ENCODE results near the gene HNRNPA2B1.
A peak's percentile ranks its signal among the peaks of the same experiment; 100 is the strongest.

HNRNPA2B1 gene

DNA sequence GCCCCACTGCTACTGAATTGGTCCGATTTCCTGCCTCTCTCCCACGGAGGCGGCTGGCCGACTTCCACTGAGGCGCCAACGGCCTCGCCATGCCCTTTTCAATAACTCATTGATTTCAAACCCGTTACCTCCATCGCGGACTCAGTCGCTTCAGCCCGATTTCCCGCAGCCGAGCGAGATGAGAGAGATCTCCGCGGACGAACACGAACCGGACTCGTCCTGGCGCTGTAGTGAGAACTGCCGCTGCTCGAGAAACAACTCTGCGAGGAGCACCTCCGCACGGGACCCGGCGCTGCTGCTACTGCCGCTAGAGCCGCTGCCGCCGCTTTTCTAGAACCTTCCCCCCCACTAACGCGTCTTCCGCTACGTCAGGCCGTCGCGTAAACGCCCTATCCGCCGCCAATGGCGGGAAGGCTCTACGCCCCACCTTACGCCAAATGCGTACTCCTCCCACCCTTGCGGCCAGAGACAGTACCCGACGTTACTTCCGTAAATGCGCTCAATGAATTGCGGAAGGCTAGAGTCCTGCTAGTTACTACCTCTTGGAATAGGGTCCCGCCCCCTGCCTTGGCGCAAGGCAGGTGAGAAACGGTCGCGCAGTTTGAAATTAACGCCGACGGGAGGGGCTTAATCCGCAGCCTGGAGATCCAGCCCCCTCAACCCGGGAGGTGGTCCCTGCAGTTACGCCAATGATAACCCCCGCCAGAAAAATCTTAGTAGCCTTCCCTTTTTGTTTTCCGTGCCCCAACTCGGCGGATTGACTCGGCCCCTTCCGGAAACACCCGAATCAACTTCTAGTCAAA, at the start of gene HNRNPA2B1:
TSS of gene HNRNPA2B1 (minus strand) at position 303 of the 803 bp plus-strand sequence. CDS start at position 134, 169 bp downstream.
- DNase-seq, result peak; percentile 93 to 99 (median 97)
- intact Hi-C loops (cut with DNase I), result loop anchor here (5.0 kb wide), 1 partner anchor 92 kb away; the partner anchor contains the start of gene SNX10

DNA sequence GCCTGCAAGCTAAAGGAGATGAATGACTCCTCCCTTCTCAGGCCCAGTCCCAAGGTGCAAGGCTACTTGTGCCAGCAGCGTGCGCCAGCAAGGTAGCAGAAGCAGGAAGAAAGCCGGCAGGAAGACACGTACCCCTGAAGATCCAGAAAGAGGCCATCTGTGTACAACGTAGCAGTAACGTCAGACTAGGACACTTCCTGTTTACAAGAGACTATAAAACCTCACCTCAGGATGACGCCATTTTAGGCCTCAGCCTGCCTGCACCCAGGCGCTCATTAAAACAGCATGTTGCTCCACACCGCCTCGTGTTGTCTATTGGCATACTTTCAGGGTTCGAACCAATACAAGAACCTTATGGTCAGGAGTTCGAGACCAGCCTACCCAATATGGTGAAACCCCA, 49.7 kb upstream of the HNRNPA2B1 start:
- DNase-seq, result no peak
- intact Hi-C loops (cut with DNase I), result no loop called here

DNA sequence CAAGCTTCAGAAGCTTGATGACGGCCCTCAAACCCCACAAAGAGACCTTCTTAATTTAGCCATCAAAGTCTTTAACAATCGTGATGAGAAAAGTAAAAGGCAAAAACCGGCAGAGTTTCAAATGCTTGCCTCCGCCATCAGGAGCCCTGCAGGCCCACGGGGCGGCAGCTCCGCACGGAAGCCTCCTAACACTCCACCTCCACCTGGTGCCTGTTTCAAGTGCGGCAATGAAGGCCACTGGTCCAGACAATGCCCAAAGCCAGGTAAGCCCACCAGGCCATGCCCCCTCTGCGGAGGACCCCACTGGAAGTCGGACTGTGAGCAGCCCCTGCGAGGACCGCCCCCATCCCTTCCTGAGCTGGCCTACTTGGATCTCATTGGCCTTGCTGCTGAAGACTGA, 44.6 kb upstream of the HNRNPA2B1 start:
- intact Hi-C loops (cut with DNase I), result no loop called here
- no peak for DNase-seq

DNA sequence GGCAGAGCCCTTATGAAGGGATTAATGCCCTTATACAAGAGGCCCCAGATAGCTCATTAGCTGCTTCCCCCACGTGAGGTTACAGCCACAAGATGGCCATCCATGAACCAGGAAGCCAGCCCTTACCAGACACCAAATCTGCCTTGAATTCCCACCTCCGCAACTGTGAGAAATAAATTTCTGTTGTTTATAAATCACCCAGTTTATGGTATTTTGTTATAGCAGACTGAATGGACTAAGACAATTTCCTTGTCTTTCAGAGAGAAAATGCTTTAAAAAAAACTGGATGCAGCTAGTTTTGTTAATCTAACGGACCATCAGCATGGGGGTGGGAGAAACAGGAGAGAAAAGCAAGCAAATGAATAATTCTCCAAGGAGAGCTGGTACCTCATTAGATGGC, 37.5 kb upstream of the HNRNPA2B1 start:
- DNase-seq, result peak in 1 of 42 donors; percentile 17
- intact Hi-C loops (cut with DNase I), result no loop called here

DNA sequence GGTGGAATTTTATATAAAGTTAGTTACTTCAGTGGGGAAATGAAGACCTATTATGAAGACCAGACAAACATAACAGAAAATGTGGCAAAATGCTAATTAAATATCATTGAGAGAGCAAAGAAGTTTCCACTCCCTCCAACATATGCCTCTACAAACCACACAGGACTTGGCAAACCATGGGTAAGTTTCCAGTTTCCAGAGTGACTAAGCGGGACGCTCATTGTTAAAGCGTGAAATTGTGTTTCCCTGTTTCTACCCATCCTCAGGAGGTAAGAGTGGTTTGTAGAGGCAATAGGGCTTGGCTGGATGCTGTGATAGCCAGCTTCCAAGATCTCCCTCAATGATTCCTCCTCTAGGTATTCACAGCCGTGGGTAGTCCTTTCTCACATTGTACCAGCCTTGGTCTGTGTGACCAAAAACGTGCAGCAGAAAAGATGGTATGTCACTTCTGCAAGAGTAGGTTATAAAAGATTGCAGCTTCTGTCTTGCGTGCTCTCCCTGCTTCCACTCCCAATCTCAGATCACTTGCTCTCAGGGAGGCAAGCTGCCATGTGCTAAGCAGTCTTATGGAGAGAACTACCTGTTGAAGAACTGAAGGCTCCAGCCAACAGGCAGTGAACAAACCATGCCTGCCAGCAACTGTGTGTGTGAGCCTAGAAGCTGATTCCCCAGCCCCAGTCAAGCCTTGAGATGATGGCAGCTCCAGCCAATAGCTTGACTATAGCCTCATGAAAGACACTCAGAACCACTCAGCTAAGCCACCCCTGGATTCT, 36.7 kb upstream of the HNRNPA2B1 start:
- DNase-seq, result peak in 2 of 42 donors; percentile 14 to 28
- intact Hi-C loops (cut with DNase I), result no loop called here

DNA sequence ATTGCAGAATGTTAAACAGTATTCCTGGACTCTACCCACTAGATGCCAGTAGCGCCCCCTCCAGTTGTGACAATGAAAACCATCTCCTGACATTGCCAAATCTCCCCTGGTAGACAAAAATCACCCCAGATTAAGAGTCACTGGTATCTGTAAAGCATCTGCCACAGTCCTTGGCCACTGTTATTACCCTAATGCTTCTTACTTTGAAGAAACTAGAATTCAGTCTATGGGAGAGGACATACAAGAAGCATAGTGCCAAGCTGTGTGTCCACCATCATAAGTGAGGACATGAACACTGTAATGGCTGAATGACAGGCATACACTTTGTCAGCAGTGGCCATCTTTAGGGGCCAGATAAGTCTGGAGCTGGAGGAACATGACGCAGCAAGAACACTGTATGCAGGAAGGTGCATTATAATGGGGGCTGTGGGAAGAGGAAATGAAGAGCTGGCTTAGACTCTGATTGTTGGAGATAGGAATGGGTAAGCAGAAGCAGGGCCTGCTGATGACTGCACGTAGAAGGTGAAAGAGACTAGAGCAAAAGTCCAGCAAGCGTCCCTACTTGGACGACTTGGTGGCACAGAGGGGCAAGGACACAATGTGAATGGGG, 33.5 kb upstream of the HNRNPA2B1 start:
- peak in 1 of 42 donors; percentile 20 for DNase-seq
- intact Hi-C loops (cut with DNase I), result no loop called here

DNA sequence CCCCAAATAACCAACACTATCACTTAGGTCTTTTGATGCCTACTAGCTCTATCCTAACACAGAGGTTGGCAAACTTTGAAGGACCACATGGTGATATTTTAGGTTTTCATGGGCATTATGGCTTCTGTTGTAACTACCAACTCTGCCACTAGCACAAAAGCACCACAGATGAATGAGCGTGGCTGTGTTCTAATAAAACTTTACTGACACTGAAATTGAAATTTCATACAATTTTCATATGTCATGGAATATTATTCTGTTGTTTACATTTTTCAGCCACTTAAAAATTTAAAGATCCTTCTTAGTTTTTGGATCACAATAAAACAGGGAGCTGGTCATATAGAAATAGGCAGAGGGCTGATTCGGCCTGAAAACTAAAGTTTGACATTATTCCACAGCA, 27.4 kb upstream of the HNRNPA2B1 start:
- intact Hi-C loops (cut with DNase I), result no loop called here
- DNase-seq, result no peak

DNA sequence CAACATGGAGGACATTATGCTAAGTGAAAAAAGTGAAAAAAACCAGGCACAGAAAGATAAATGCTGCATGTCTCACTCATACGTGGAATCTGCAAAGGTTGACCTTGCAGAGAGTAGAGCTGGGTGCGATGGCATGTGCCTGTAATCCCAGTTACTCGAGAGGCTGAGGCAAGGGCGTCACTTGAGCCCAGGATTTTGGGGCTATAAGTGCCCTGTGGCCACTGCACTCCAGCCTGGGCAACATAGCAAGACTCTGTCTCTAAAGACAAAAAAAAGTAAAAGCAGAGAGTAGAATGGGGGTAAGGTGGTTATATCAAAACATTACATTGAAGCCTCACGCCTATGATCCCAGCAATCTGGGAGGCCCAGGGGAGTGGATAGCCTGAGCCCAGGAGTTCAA, 23.8 kb upstream of the HNRNPA2B1 start:
- intact Hi-C loops (cut with DNase I), result no loop called here
- no peak for DNase-seq

DNA sequence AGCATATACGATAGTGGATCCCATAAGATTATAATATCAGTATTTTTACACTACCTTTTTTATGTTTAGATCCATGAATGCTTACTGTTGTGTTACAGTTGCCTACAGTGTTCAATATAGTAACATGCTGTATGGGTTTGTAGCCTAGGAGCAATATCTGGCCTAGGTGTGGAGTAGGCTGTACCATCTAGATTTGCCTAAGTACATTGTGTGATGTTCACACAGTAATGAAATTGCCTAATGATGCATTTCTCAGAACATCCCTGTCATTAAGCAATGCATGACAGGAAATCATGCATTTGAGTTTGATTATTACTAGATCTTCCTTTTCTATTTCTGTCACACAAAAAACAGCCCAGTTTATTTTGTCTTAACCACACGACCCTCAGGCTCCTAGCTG, 15.5 kb upstream of the HNRNPA2B1 start:
- intact Hi-C loops (cut with DNase I), result no loop called here
- no peak for DNase-seq

DNA sequence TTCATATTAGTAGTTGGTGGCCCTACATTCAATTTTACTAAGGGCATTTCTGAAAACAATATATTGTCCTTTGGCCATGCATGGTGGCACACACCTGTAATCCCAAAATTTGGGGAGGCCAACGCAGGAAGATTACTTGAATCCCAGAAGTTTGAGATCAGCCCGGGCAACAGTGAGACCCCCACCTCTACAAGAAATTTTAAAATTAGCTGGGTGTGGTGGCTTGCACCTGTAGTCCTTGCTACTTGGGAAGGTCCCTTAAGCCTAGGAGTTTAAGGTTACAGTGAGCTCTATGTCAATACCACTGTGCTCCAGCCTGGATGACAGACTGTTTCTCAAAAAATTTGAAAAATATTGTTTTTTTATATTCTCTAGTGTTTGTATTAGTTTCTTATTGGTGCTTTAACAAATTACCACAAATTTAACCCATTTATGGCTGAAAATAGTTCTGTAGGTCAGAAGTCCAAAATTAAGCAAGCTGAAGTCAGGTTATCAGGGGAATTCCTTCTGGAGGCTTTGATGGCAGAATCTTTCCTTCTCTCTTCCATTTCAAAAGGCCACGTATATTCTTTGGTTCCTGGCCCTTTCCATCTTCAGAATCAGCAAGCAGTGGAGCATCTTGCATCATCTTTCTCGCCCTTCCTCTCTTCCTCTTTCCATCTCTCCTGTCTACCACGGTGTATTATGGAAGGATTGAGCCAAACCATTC, 13.4 kb upstream of the HNRNPA2B1 start:
- DNase-seq, result no peak
- intact Hi-C loops (cut with DNase I), result no loop called here

DNA sequence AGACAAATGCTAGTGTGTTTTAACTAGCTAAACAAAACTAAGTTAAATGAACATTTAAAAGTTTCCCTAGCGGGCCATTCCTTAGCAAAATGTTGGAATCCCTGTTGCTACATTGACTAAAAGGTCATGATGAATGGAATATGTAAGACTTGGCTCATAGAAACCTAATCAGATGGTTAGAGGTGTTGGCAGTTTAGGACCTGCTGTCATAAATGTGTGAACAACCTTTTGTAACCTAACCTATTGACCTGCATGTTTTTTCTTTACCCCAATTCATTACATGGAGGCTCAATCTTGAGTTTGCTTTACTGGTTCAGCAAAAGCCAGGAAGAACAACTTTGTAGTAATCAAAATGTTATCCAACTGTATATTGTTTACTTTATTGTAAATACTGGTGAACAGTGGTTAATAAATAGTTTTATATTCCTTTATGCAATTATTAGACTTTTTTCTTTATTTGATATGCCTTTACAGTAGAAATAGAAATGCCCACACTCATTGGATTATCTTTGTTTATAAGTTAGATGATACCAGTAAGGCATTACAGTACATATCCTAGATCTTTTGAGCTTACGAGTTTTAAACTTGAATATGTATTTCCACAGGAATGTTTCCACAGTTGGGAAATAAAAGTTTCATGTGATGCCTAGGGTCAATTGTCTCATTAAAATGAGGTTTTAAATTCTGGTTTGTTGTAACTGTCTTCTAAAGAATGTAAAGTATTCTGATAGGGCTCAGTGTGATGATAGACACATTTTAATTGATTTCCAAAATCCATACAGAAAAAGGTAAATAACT, 12.6 kb upstream of the HNRNPA2B1 start:
- intact Hi-C loops (cut with DNase I), result no loop called here

DNA sequence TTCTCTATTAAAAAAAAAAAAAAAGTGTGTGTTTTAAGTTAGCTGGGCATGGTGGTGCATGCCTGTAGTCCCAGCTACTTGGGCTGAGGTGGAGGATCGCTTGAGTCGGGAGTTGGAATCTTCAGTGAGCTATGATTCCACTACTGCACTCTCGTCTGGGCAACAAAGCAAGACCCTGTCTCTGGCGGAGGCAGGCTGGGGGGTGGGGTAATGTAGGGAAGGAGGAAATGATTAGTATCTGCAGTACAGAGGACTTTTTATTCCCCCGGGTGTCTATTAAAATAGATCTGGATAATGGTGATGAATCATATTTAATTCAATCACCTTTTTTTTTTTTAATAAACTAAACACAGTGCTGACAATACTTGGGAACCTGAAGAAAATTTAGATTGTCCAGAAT, 7.5 kb upstream of the HNRNPA2B1 start:
- intact Hi-C loops (cut with DNase I), result no loop called here
- peak in 13 of 42 donors; percentile 8 to 59 (median 30) for DNase-seq

More for the DNA sequence above, 12.6 kb upstream of the HNRNPA2B1 start:
- no peak for DNase-seq

DNA sequence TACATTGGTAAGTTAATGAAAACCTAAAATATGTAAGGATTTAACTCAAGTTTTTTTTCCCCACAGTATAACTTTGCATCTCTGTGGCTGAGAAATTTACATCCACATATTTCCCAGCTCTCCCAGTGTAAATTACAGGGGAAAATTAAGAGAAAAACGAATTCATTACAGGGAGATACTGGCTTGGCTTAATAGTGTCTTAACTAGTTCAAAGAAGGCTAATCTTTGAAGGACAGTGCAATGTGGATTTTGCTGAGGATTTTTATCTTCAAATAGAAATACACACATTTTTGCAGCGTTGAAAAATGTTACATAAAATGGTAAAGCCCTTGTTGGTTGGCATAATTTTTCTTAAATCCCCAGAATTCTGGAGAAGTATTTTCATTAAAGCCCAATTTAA, 2.5 kb upstream of the HNRNPA2B1 start:
- intact Hi-C loops (cut with DNase I), result loop anchor here (5.0 kb wide), 1 partner anchor 89 kb away; the partner anchor contains the start of gene SNX10
- no peak for DNase-seq

DNA sequence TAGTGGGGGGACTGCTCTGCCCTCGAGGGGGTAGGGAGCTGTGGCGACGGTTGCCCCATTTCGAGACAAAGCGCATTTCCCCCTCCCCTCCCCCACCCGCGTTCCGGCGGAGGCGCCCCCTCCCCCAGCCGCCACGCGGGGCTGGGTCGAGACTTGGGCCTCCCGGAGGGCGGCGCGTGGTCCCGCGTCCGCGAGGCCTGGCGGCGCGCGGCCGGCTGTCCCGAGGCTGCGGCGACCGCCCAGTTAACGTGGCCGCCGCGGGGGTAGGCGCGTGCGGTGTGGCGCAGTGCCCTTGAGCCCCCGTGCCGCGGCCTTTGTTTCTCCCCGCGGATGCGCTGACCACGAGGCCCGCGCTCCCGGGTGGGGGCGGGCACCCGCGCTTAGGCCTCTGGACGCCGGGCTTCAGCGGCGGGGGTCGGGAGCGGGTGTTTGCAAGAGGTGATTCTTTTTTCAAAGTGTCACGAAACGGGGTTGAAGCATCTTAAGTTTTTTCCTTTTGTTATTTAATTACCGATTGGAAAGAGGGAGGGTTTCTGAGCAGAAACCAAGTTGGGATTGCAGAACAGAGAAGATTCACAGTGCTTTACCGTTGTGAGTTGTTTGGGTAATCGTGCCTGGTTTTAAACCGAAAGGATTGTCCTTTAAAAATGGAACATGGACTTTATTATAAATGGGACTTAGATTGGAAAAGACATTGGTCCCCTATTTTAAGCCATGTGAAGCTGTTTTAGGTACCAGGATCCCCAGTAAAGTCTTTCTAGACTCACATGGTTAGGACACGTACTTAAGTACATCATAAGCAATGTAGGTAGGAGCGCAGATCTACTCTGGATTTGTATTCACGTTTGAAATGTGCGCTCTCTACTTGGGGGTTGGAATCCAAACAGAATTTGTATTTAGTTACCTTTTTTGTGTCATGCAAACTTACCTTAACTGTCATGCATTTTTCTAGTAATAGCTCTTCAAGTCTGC, 1.8 kb upstream of the HNRNPA2B1 start:
- DNase-seq, result peak in 38 of 42 donors; percentile 31 to 81 (median 58)
- intact Hi-C loops (cut with DNase I), result loop anchor here (5.0 kb wide), 1 partner anchor 90 kb away; the partner anchor contains the start of gene SNX10

DNA sequence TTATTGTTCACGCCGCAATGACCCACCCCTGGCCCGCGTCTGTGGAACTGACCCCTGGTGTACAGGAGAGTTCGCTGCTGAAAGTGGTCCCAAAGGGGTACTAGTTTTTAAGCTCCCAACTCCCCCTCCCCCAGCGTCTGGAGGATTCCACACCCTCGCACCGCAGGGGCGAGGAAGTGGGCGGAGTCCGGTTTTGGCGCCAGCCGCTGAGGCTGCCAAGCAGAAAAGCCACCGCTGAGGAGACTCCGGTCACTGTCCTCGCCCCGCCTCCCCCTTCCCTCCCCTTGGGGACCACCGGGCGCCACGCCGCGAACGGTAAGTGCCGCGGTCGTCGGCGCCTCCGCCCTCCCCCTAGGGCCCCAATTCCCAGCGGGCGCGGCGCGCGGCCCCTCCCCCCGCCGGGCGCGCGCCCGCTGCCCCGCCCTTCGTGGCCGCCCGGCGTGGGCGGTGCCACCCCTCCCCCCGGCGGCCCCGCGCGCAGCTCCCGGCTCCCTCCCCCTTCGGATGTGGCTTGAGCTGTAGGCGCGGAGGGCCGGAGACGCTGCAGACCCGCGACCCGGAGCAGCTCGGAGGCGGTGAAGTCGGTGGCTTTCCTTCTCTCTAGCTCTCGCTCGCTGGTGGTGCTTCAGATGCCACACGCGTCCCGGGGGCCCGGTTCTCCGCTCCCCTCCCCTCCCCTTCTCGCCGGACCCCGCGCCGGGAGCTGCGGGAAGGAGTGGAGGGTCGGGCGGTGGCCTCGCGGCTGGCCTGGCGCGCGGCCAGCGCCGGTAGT, 887 bp upstream of the HNRNPA2B1 start, which contains the start of gene CBX3:
TSS of gene CBX3 (plus strand) at position 499 of the 772 bp plus-strand sequence. CDS start 1,254 bp downstream, outside the sequence.
- peak; percentile 56 to 93 (median 82) for DNase-seq
- intact Hi-C loops (cut with DNase I), result loop anchor here (5.0 kb wide), 1 partner anchor 91 kb away; the partner anchor contains the start of gene SNX10

DNA sequence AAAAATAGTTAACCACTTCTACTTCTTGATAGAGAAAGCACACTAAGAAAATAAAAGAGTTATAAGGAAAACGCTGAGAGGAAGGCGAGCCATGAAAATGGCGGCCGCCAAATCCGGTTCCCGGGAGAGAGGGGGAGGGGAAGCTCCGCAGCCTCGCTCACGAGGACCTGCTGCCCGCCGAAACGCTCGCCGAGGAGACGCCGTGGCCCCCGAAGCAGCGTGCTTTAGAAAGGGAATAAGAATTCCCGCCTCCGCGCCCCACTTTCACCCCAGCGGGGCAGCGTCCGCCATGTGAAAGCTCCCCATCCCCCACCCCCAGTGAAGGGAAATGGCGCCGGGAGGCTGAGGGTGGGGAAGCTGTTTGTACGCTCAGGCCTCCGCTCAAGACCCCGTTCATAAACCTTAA, 505 bp downstream of the HNRNPA2B1 start:
- intact Hi-C loops (cut with DNase I), result loop anchor here (5.0 kb wide), 1 partner anchor 92 kb away; the partner anchor contains the start of gene SNX10
- DNase-seq, result peak; percentile 47 to 90 (median 78)
